Testis (tissue), 3 donors: ENCODE measurements around the gene SLC30A10. TPM values are rescaled to one million over a fixed set of nuclear protein-coding genes. Genes with fewer than 3 reads are reported as not detected.
A peak's percentile ranks its signal among the peaks of the same experiment; 100 is the strongest.
"Not testable (repeated sequence)": the region's sequence is repeated elsewhere in the genome, so short reads cannot be mapped to it uniquely, and the experiment has no call there.

Source experiments
- DNase-seq: peaks from one replicate; pipeline ENCODE4 v3.0.0-alpha.2; 2019
- H3K27ac ChIP-seq, 2 donors: fragments of 200-600 bp; sonication (generic); one replicate each; pipeline ENCODE4 v1.5.1; 2019
- H3K27me3 ChIP-seq: fragments of 200-600 bp; sonication (generic); one replicate; pipeline ENCODE4 v1.5.1; 2019
- H3K36me3 ChIP-seq: fragments of 200-600 bp; sonication (generic); one replicate; pipeline ENCODE4 v1.5.1; 2017; ENCODE audit warnings: low read depth; ENCODE audit errors: missing control alignments
- H3K4me1 ChIP-seq: fragments of 200-600 bp; sonication (generic); one replicate; pipeline ENCODE4 v1.5.1; 2019
- H3K4me3 ChIP-seq, 2 donors: fragments of 200-600 bp; sonication (generic); one replicate each; pipeline ENCODE4 v1.5.1; 2017 to 2019
- H3K9me3 ChIP-seq: fragments of 200-600 bp; sonication (generic); one replicate; pipeline ENCODE4 v1.5.1; 2017
- CTCF ChIP-seq, 3 experiments: fragments of 450-650 bp in 2 of 3; fragments of 200-600 bp in 1 of 3; sonication (generic) in 1 of 3; IDR thresholded peaks; one replicate each; pipeline ENCODE4 v1.5.1; 2016 to 2019; ENCODE audit warnings: antibody characterized with exemption in 3 of 3, mild to moderate bottlenecking in 2 of 3, moderate library complexity in 1 of 3
- POLR2A ChIP-seq: fragments of 450-650 bp; IDR thresholded peaks from one replicate; pipeline ENCODE4 v1.6.1; 2017; ENCODE audit warnings: antibody characterized with exemption, mild to moderate bottlenecking, moderate library complexity
- WGBS, 2 donors: methylation state at CpG; one replicate each; pipeline ENCODE4 v1.1.5; 2018; 5-methylcytosine and 5-hydroxymethylcytosine counted together
- intact Hi-C: fragments of 100-400 bp; cut with DNase I; formaldehyde crosslinking; loops from one replicate; pipeline ENCODE4 v1.15.1; 2023; ENCODE audit warnings: low total_unique reads
- polyA plus RNA-seq: library from polyadenylated mRNA; stranded (reverse); fragments of 350-450 nt; fragmentation: Illumina TruSeq; extraction: RNeasy Lipid Tissue Mini Kit (QIAGEN cat#74804); gene quantifications from one replicate; pipeline ENCODE4 v1.2.3, GENCODE V29; 2014; ENCODE audit warnings: low read depth, low replicate concordance; ENCODE audit not compliant: insufficient read depth
- total RNA-seq, 2 donors: library from RNA; depleted of rRNA; stranded (reverse); fragments of >200 nt; gene quantifications; one replicate each; pipeline ENCODE4 v1.2.3, GENCODE V29; 2016

The SLC30A10 gene
- total and polyA plus RNA-seq, 3 donors from 2014 or later = 2.2 to 4.0 (median 2.4) TPM

DNA sequence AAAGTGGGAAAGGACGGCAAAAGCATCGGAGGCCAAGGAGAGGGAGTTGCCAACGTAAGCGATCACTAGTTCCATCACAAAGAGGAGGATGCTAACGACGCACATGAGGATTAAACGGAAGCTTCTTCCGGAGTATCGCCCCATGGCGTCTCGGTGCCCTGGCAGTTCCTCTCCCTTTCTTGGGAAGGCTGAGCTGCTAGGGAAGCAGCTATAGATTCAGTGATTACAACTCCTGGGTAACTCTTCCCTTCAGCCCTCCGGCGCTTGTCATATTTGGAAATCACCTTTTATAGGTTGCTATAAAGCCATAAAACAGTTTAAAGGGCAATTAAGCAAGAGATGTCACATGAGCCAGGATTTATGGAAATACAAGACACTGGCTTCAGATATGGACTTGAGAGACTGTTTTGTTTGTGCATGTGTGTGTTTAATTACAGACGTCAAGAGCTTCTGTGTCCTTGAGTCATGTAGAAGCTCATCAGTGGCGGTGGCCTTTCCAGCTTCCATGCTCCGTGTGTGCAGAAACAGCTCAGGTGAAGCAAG, 30.6 kb upstream of the SLC30A10 start:
- Histone ChIP-seq H3K9me3 (no peaks in the 10 kb centered on the region), H3K4me1 (no peaks in the 10 kb centered on the region), H3K27ac (no peak overlapping the region), H3K36me3 (no peaks in the 10 kb centered on the region), H3K4me3 (peak overlapping the region in 1 of 2 donors; percentile 23), H3K27me3 (no peaks in the 10 kb centered on the region)
- no peak for DNase-seq
- intact Hi-C loops = no loop called here
- TF ChIP-seq CTCF (IDR thresholded peaks at IDR 0.05) = no peak
- TF ChIP-seq POLR2A = no peak
- WGBS, 2 donors = 63 to 65% methylated on average over 16 of the region's 16 CpGs

DNA sequence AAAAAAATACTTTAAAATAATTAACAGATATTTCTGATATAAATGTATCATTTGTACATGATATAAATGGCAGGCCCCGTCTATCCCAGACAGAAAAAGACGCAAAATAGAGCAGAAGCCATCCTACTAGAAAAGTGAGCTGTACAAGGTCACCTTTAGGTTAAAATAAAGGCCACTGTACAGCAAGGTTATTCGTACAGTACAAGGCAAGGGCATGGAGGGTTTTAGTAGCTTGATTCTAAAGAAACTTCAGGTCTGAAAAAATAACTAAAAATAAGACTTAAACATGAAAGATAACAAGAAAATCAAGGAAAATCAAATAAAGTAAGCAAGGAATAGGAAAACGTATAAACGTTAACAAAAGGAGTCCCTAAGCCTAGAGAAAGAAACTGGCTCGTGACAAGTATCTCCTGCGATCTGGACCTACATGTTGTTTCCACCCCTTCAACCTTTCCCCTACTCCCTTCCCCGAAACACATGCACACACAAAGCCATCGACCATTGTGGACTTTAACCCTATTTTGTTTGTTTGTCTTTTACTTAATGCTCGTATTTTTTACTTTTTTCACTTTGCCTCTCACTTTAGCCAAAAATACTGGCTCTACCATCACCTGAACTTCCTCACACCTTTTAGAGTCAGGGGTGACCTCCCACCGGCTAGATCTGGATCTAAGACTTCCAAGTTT, 26.5 kb upstream of the SLC30A10 start:
- H3K4me3 ChIP-seq = no peak overlapping the region
- no peaks in the 10 kb centered on the region for H3K4me1 ChIP-seq
- TF ChIP-seq POLR2A = no peak
- no peak for TF ChIP-seq CTCF (IDR thresholded peaks at IDR 0.05)
- WGBS, 2 donors = 86 to 88% methylated on average over 11 of the region's 11 CpGs
- H3K36me3 ChIP-seq = no peaks in the 10 kb centered on the region
- no peak overlapping the region for H3K27ac ChIP-seq
- intact Hi-C loops = no loop called here
- no peaks in the 10 kb centered on the region for H3K9me3 ChIP-seq
- no peaks in the 10 kb centered on the region for H3K27me3 ChIP-seq
- DNase-seq = no peak

DNA sequence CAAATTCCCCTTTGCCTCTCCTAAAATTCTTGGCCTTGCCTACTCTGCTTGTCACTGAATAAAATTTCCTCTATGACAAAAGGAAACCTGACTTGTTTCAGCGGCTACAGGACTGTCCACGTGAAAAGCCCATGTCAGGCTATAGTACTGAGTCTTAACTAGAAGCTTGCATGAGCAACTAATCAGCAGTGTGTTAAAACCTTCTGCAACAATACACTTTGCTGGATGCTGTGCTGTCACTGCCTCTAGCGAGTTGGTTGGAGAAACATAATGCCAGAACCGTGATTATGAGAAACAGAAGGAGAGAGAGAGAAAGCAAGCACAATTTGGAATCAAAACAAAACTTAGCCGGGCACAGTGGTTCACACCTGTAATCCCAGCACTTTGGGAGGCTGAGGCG, 25.7 kb upstream of the SLC30A10 start:
- 80 to 94% methylated on average over 6 of the region's 6 CpGs for WGBS, 2 donors
- Histone ChIP-seq H3K9me3 (no peaks in the 10 kb centered on the region), H3K27me3 (no peaks in the 10 kb centered on the region), H3K36me3 (no peaks in the 10 kb centered on the region), H3K4me3 (no peak overlapping the region), H3K27ac (no peak overlapping the region), H3K4me1 (no peaks in the 10 kb centered on the region)
- DNase-seq = no peak
- intact Hi-C loops = no loop called here
- no peak for TF ChIP-seq CTCF (IDR thresholded peaks at IDR 0.05)
- TF ChIP-seq POLR2A = no peak

- no peaks in the 10 kb centered on the region for H3K36me3 ChIP-seq
- H3K9me3 ChIP-seq = no peaks in the 10 kb centered on the region
- H3K4me1 ChIP-seq = no peaks in the 10 kb centered on the region
- H3K27me3 ChIP-seq = no peaks in the 10 kb centered on the region
- H3K4me3 ChIP-seq = no peak overlapping the region
- intact Hi-C loops = no loop called here
- no peak for DNase-seq
- H3K27ac ChIP-seq = no peak overlapping the region
- TF ChIP-seq POLR2A = no peak
- TF ChIP-seq CTCF (IDR thresholded peaks at IDR 0.05) = no peak
Measured at GRCh38 chr1:219952361-219952760, 24.0 kb upstream of the SLC30A10 start.

DNA sequence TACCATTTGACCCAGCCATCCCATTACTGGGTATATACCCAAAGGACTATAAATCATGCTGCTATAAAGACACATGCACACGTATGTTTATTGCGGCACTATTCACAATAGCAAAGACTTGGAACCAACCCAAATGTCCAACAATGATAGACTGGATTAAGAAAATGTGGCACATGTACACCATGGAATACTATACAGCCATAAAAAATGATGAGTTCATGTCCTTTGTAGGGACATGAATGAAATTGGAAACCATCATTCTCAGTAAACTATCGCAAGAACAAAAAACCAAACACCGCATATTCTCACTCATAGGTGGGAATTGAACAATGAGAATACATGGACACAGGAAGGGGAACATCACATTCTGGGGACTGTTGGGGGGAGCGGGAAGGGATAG, 20.9 kb upstream of the SLC30A10 start:
- H3K9me3 ChIP-seq, H3K27me3 ChIP-seq, H3K4me1 ChIP-seq, H3K27ac ChIP-seq, DNase-seq, H3K36me3 ChIP-seq, intact Hi-C loops, H3K4me3 ChIP-seq: not testable (repeated sequence)
- WGBS, 2 donors = 90% methylated on average over 3 to 5 of the region's 5 CpGs

- WGBS, 2 donors = 92 to 97% methylated on average over 3 of the region's 3 CpGs
- H3K4me1 ChIP-seq, H3K27ac ChIP-seq, H3K36me3 ChIP-seq, intact Hi-C loops, DNase-seq, H3K4me3 ChIP-seq, H3K9me3 ChIP-seq, H3K27me3 ChIP-seq: not testable (repeated sequence)
Measured at GRCh38 chr1:219948766-219949165, 20.4 kb upstream of the SLC30A10 start.
